GM23338 (cell line): ENCODE data around the gene FAM25A.

Source experiments
- CREB1 ChIP-seq: fragments of 250-450 bp; sonication (Bioruptor Pico); IDR thresholded peaks from 2 replicates; pipeline ENCODE4 v1.5.0; 2020; ENCODE audit warnings: low read depth, mild to moderate bottlenecking, moderate library complexity
- POLR2AphosphoS5 ChIP-seq: IDR thresholded peaks from 2 replicates; pipeline ENCODE4 v1.6.1; 2016; ENCODE audit warnings: antibody characterized with exemption, low read depth
- TF ChIP-seq, protein P1 (sequence below), 2 experiments: fragments of 200-600 bp in 1 of 2; sonication (generic) in 1 of 2; conservative IDR thresholded peaks; 2 replicates each; pipeline versions ENCODE4 v1.5.1 to v1.6.1; 2016 to 2017; ENCODE audit warnings: antibody characterized with exemption in 2 of 2, low read depth in 2 of 2, mild to moderate bottlenecking in 2 of 2, moderate library complexity in 1 of 2

DNA sequence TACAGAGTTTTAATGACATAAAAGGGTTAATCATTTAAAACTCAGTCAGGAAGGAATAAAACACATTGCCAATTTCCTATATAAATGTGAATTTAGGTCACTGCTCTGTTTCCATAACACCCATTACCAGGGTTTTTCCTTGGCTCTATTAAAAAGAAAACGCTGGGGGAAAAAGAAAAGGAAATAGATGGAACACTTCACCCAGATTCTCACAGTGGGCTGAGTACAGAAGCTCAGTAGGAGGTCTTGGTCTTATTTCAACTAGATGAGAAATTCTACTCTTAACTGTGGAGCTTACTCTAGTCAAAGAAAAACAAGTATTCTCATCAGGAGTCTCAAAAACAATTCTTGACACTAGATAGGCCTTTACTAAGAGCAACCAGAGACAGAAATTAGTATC, 38.1 kb downstream of the FAM25A start:
- TF ChIP-seq, protein P1, sequence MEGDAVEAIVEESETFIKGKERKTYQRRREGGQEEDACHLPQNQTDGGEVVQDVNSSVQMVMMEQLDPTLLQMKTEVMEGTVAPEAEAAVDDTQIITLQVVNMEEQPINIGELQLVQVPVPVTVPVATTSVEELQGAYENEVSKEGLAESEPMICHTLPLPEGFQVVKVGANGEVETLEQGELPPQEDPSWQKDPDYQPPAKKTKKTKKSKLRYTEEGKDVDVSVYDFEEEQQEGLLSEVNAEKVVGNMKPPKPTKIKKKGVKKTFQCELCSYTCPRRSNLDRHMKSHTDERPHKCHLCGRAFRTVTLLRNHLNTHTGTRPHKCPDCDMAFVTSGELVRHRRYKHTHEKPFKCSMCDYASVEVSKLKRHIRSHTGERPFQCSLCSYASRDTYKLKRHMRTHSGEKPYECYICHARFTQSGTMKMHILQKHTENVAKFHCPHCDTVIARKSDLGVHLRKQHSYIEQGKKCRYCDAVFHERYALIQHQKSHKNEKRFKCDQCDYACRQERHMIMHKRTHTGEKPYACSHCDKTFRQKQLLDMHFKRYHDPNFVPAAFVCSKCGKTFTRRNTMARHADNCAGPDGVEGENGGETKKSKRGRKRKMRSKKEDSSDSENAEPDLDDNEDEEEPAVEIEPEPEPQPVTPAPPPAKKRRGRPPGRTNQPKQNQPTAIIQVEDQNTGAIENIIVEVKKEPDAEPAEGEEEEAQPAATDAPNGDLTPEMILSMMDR (conservative IDR thresholded peaks at IDR 0.05; ENCODE audit: low read depth in 2 of 2), result no peak
- TF ChIP-seq POLR2AphosphoS5 (no peak), CREB1 (CRISPR knock-in tag) (no peak)
